Thoracic aorta (tissue), 2 donors: Measurements from ENCODE around the gene ARHGAP18. TPM values are rescaled to one million over a fixed set of nuclear protein-coding genes. Genes with fewer than 3 reads are reported as not detected.

ENCODE experiments used
- ATAC-seq: fragments of 150-250 bp; one replicate; pipeline ENCODE4 v1.8.0; 2017; ENCODE audit warnings: low read depth; ENCODE audit not compliant: insufficient number of reproducible peaks, low FRiP score
- DNase-seq: peaks from one replicate; pipeline ENCODE4 v3.0.0-alpha.2; 2020; ENCODE audit warnings: low spot score
- H3K27ac ChIP-seq, 2 donors: fragments of 200-600 bp; sonication (generic); 1 replicate in 1 of 2; 2 replicates in 1 of 2; pipeline ENCODE4 v1.5.1; 2016; ENCODE audit warnings: mild to moderate bottlenecking in 2 of 2, moderate library complexity in 2 of 2
- H3K27me3 ChIP-seq: fragments of 200-600 bp; sonication (generic); replicated peaks from 2 replicates; pipeline ENCODE4 v1.6.0; 2016; ENCODE audit warnings: mild to moderate bottlenecking; ENCODE audit not compliant: insufficient read depth
- H3K36me3 ChIP-seq: fragments of 200-600 bp; sonication (generic); one replicate; pipeline ENCODE4 v1.5.1; 2016
- H3K4me1 ChIP-seq, 2 donors: fragments of 200-600 bp; sonication (generic); 1 replicate in 1 of 2; 2 replicates in 1 of 2; pipeline versions ENCODE4 v1.5.1 to v1.6.0; 2016; ENCODE audit warnings: low read depth in 2 of 2, mild to moderate bottlenecking in 1 of 2; ENCODE audit not compliant: control insufficient read depth in 1 of 2
- H3K4me3 ChIP-seq: fragments of 200-600 bp; sonication (generic); 2 replicates; pipeline ENCODE4 v1.5.1; 2016; ENCODE audit warnings: mild to moderate bottlenecking
- H3K9me3 ChIP-seq: fragments of 200-600 bp; sonication (generic); 2 replicates; pipeline ENCODE4 v1.5.1; 2016
- total RNA-seq, 2 donors: library from RNA; depleted of rRNA; stranded (reverse); fragments of >200 nt; gene quantifications; one replicate each; pipeline versions ENCODE4 v1.1.0 to v1.2.3, GENCODE V29; 2016
- TF ChIP-seq, protein P1 (sequence below): fragments of 200-600 bp; sonication (generic); IDR thresholded peaks from one replicate; pipeline ENCODE4 v1.5.1; 2019; ENCODE audit warnings: antibody characterized with exemption

The ARHGAP18 gene
- total RNA-seq, 2 donors from 2014 or later: 24.8 to 37.0 TPM

DNA sequence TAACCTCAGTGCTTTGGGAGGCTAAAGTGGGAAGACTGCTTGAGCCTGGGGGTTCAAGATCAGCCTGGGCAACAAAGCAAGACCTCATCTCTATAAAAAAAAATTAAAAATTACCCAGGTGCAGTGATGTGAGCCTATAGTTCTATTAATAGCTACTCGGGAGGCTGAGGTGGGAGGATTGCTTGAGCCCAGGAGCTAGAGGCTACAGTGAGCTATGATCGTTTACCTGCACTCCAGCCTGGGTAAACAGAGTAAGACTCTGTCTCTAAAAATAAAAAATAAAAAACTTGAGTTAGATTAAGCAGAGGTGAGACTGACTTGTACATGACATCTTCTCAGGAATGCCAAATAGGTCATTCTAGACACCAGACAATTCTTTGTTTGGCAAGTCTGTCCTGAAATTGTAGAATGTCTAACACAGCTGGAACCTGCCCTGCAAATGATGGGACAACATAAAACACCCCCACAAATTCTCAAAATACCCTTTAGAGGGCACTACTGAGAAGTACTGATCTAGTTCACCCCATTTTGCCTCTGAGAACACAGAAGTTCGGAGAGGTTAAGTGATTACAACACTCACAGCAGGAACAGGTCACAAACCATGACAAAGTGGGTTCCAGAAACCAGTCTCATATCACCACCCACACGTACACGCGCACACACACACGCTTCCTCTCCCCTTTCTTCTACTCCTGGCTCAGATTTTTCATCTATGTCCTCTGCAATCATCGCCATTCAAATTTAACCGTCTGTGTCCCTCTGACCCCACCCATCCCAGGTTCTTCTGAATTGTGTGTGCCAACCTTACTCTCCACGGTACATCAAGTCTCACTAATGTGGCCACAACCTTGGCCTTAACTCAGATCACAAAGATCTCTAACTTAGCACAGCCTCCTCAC, 38.3 kb downstream of the ARHGAP18 start:
- ATAC-seq (no peak), DNase-seq (no peak)
- no peaks in the 10 kb centered on the region for H3K27me3 ChIP-seq
- TF ChIP-seq, protein P1, sequence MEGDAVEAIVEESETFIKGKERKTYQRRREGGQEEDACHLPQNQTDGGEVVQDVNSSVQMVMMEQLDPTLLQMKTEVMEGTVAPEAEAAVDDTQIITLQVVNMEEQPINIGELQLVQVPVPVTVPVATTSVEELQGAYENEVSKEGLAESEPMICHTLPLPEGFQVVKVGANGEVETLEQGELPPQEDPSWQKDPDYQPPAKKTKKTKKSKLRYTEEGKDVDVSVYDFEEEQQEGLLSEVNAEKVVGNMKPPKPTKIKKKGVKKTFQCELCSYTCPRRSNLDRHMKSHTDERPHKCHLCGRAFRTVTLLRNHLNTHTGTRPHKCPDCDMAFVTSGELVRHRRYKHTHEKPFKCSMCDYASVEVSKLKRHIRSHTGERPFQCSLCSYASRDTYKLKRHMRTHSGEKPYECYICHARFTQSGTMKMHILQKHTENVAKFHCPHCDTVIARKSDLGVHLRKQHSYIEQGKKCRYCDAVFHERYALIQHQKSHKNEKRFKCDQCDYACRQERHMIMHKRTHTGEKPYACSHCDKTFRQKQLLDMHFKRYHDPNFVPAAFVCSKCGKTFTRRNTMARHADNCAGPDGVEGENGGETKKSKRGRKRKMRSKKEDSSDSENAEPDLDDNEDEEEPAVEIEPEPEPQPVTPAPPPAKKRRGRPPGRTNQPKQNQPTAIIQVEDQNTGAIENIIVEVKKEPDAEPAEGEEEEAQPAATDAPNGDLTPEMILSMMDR: no peak
- no peak overlapping the region for H3K4me3 ChIP-seq
- peaks cover 15 to 23% of the 10 kb centered on the region in 2 donors for H3K4me1 ChIP-seq
- peak overlapping the region; percentile 31 to 39 for H3K27ac ChIP-seq
- H3K9me3 ChIP-seq: no peaks in the 10 kb centered on the region
- no peaks in the 10 kb centered on the region for H3K36me3 ChIP-seq

DNA sequence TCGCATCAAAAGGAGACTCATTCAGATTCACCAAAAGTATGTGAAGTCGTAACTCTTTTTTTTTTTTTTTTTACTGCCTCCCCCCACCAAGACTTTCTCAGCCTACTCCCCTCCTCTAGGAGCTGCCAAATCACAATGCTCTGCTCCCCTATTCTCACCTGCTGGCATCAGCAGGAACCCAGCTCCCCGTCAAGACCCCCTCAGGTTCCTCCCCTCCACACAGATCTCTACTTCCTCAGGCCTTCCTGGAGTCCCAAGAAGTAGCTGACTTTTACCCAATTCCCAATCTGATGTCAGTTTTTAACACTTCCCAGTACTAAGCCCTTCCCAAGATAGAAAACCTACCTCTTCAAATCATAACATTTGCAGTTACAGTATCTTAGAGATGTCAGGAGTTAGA, 39.3 kb downstream of the ARHGAP18 start:
- Histone ChIP-seq H3K4me3 (no peak overlapping the region), H3K27me3 (no peaks in the 10 kb centered on the region), H3K9me3 (no peaks in the 10 kb centered on the region), H3K36me3 (no peaks in the 10 kb centered on the region), H3K27ac (no peak overlapping the region), H3K4me1 (peaks cover 15 to 23% of the 10 kb centered on the region in 2 donors)
- no peak for DNase-seq
- TF ChIP-seq, protein P1: no peak
- ATAC-seq: no peak

DNA sequence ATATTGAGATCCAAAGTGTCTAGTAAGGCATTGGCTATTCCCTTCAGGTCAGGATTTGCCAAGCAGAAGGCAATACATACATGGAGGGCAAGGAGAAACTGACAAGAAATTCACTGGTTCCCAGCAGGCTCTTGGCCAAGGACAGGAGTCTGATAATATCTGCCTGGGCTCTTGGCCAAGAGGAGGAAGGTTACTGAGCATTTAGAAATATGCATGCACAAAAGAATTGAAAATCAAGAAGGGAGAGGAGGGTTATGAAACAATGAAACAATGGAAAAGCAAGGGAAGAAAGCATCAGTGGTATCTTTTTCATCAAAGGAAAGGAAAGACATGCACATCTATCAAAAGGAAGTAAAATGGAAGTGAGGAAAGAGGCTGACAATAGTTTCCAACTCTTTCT, 42.4 kb downstream of the ARHGAP18 start:
- Histone ChIP-seq H3K4me3 (no peak overlapping the region), H3K27ac (no peak overlapping the region), H3K27me3 (no peaks in the 10 kb centered on the region), H3K36me3 (no peaks in the 10 kb centered on the region), H3K4me1 (peaks cover 7 to 15% of the 10 kb centered on the region in 2 donors), H3K9me3 (no peaks in the 10 kb centered on the region)
- TF ChIP-seq, protein P1: no peak
- no peak for ATAC-seq
- no peak for DNase-seq

DNA sequence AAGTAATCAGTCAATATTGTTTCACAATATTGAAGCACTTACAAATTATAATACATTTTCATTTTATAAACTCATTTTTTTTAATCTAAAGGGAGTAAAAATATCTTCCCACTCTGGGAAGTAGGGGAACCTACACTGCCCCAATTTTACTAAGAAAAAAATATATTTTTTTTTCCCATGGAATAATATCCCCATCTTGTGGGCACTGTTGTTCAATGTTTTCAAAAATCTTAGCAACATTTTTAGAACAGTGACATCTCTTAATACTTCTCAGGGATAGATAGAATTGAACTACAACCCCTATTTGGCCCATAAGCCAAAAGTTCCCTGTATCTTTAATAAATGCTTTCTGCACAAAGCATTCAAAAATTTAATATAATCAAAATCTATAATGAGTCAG, 42.9 kb downstream of the ARHGAP18 start:
- no peak for DNase-seq
- Histone ChIP-seq H3K27ac (no peak overlapping the region), H3K9me3 (no peaks in the 10 kb centered on the region), H3K4me1 (peaks cover 2 to 15% of the 10 kb centered on the region in 2 donors), H3K27me3 (no peaks in the 10 kb centered on the region), H3K36me3 (no peaks in the 10 kb centered on the region), H3K4me3 (no peak overlapping the region)
- no peak for ATAC-seq
- TF ChIP-seq, protein P1: no peak

DNA sequence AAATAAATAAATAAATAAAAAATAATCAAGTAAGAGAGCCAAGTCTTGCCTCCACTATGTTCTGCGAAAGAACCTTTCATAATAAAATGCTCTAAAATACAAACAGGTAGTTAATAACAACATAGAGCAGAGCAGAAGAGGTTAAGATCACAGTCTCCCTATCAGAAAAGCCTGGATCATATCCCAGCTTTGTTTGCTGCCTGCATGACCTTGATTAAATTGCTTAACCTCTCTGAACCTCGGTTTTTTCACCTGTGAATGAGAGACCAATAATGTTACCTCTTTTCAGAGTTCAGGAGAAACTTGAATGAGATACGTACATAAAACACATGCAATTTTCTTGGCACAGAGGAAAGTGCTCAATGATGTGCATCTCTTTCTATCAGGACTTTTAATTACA, 44.4 kb downstream of the ARHGAP18 start:
- TF ChIP-seq, protein P1: no peak
- ATAC-seq (no peak), DNase-seq (no peak)
- Histone ChIP-seq H3K27ac (no peak overlapping the region), H3K9me3 (no peaks in the 10 kb centered on the region), H3K4me1 (peaks cover 2 to 16% of the 10 kb centered on the region in 2 donors), H3K36me3 (no peaks in the 10 kb centered on the region), H3K4me3 (no peak overlapping the region), H3K27me3 (no peaks in the 10 kb centered on the region)
